IPS-18c (cell line): ENCODE data around the gene EPHB3.

Experiments used
- H3K4me3 ChIP-seq: 2 replicates; pipeline ENCODE4 v1.7.0; 2013; ENCODE audit warnings: low read depth, mild to moderate bottlenecking, low read length, moderate library complexity; ENCODE audit not compliant: insufficient read depth
- H3K9me3 ChIP-seq: one replicate; pipeline ENCODE4 v1.6.1; 2013; ENCODE audit warnings: mild to moderate bottlenecking, low read length, moderate library complexity; ENCODE audit not compliant: control insufficient read depth, insufficient read depth

Gene EPHB3

DNA sequence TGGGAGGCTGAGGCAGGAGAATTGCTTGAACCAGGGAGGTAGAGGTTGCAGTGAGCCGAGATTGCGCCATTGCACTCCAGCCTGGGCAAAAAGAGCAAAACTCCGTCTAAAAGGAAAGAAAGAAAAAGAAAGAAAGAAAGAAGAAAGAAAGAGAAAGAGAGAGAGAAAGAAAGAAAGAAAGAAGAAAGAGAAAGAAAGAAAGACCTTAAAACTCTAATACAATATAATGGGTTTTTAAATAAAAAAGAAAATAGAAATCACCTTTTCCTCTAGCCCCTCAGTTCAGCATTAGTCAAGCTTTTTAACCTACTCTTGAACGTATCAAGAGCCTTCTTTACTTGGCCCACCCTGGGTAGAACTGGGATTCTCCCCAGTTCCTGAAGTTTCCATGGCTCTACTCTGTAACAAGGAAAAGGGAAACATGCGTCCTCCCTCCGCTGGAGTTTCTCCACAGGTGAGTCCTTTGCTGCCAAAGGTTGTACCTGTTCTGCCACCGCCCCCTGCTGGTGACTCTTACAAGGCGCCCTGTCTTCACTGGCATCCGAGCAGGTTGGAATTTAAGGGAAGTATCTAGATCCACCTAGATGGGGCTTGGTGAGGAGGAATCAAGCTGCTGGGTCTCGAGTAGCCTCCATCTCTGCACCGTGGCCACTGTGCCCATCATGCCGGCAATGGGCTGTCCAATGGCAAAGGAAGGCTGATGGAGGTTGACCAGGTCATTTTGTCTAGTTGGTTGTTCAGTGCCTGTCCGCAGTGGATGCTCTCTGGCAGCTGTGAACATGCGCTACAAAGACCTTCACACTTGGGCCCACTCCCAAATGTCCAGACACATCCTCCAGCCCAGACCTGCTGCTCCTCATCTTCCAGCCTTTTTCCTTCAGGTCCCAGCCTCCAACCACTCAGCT is 20.6 kb upstream of the EPHB3 start:
- no peaks in the 10 kb centered on the region for H3K9me3 ChIP-seq
- no peak overlapping the region for H3K4me3 ChIP-seq

DNA sequence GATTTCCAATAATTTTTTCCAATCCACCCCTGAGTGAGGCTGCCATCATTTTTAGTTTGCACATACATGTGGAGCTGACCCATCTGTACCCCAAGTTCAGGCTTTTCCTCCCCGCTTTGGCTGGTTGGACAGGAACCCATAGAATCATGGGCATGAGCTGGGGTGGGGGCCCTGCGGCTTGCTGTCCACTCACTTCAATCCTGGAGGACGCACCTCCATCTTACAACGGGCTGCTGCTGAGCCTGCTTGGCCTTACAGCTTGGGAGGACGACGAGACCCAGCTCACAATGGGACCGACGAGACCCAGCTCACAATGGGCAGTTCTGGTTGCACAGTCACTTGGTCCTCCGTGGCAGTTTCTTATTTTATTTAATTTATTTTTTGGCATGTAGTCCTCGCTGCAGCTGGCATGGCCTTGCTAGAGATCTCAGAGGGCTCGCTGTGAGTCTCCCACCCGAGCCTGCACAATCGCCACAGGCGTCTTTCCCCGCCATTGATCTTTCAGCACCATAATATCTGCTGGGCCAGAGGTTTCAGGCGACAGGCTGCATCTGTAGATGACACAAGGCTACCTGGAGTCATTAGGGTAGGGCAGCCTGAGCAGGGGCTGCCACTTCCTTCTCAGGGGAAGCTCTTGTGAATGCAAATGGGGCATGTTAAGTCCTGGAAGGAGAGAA is 19.6 kb upstream of the EPHB3 start:
- Histone ChIP-seq H3K4me3 (no peak overlapping the region), H3K9me3 (no peaks in the 10 kb centered on the region)

DNA sequence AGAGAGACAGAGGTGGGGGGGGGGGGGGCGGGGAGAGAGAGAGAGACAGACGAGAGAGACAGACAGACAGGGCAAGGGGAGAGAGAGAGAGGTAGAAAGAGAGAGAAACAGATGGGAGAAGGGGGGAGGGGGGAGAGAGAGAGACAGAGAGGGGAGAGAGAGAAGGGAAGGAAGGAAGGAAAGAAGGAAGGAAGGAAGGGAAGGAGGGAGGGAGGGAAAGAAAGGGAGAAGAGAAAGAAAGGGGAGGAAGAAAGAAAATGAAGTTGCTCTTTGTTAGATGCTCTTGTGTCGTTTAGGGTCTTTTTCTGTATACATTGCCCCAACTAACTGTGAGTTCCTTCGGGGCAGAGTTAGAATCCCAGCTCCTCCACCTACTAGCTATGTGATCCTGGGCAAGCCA is 19.0 kb upstream of the EPHB3 start:
- Histone ChIP-seq H3K4me3 (no peak overlapping the region), H3K9me3 (no peaks in the 10 kb centered on the region)

DNA sequence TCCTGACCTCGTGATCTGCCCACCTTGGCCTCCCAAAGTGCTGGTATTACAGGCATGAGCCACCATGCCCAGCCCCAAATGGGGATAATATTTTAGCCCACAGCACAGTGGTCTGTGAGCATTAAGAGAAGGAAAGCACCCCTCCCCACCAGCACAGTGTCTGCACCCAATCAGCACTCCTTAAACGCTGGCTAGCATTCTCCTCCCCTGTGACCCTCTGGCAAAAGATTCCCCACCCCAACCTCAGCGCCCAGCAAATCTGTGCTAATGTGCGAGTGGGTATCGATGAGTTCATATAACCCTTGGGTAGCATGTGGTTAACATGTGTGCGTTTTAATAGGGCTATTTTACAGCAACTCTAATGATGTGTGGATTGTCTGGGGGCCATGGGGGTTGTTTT is 18.3 kb upstream of the EPHB3 start:
- Histone ChIP-seq H3K9me3 (no peaks in the 10 kb centered on the region), H3K4me3 (no peak overlapping the region)

DNA sequence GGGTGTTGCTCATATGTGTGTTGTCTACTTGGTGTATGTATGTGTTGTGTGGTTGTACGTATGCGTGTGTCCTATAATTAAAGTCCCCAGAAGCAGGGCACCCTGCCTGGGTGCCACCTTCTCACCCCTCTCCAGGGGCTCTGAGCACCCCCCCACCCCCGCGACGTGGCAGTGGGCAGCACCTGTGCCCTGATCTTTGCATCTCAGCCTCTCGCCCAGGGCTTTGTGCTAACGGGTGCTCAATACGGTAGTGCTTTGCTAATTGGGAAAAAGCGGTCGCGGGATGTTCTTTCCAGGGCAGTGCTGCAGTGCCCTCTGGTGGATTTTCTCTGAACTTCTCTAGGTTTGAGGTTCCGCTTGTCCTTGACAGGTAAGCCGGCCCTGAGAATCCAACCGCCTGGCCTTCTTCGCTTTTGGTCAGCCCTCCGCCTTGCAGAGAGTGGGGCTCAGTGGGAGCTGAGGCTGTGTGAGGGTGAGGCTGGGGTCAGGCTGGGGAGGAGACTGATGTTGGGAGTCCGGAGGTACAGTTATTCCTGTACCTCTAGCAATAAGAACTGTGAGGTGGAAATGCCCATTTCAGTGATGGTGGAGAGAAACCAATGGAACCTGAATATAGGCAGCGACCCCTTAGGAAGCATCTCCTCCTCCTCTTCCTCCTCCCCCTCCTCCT is 17.6 kb upstream of the EPHB3 start:
- no peak overlapping the region for H3K4me3 ChIP-seq

DNA sequence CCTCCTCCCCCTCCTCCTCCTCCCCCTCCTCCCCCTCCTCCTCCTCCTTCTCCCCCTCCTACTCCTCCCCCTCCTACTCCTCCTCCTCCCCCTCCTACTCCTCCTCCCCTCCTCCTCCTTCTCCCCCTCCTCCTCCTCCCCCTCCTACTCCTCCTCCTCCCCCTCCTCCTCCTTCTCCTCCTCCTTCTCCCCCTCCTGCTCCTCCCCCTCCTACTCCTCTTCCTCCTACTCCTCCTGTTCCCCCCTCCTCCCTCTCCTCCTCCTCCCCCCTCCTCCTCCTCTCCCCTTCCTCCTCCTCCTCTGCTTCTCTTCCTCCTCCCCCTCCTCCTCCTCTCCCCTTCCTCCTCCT is 17.1 kb upstream of the EPHB3 start:
- no peaks in the 10 kb centered on the region for H3K9me3 ChIP-seq
- no peak overlapping the region for H3K4me3 ChIP-seq

More for the DNA sequence above, 17.6 kb upstream of the EPHB3 start:
- no peaks in the 10 kb centered on the region for H3K9me3 ChIP-seq

DNA sequence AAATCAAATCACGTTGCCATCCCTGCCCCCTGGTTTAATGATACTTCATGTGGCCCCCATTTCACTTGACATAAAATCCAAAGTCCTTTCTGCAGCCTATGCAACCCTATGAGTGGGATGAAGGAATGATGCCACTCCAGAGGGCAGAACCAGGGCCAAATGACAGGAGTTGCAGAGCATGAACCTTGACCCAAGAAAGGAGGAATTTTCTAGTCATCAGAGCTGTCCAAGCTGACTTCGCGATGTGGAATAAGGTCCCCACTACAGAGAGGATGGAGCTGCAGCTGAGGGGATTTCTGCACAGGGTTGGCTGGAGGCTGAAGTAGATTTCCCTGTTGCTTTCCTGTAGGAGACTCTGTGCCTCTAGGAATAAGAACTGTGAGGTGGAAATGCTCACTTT is 15.8 kb upstream of the EPHB3 start:
- Histone ChIP-seq H3K4me3 (no peak overlapping the region), H3K9me3 (no peaks in the 10 kb centered on the region)

DNA sequence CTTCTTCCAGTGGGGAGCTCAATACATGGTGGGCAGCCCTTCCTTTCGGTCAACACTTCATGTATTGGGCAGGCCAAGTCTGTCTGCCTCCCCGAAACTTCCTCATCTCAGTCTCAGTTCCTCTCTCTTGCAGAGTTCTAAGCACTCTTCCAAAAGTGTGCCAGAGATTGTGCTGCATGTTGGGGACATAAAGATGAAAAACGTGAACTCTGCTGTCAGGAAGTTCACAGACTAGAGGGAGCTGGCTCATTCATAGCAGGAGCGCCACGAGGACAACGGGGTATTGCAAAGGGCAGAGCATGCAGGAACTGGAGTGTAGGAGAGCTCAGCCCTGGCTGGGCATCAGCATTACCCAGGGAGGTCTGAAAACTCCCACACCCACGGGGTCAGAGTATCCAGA is 15.3 kb upstream of the EPHB3 start:
- Histone ChIP-seq H3K4me3 (no peak overlapping the region), H3K9me3 (no peaks in the 10 kb centered on the region)

DNA sequence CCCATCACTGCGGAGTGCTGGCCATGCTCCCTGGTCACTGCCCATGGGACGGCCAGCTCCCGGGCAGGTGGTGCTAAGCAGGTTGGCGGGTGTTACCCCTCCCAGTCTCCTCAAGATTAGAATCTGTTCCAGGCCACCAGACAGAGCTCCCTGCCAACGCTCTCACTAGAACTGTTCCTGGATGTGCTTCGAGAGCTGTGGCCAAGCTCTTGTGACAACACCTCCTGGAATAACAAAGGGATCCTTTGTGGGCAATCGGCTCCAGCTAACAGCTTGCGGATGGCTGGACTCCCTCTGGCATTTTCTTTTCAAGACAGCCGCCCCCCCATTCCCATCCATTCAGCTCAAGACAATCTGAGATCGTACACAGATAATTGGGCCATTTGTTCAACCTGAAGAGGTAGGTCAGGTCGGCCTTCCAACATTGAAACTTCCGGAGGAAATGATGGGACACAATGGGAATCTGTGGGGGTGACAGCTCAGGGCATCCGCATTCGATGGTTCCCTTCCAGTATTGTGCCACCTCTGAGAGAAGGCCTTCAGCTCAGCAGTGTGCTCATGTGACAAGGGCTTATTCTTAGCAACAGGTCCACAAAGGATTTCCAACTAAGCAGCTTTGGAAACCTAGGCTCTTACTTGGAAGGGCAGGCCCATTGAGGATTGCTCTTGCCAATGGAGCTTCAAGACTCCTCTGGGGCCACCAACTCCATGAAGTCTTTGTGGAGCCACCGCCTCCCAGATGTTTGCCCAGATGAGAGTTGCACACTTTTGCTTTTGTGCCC is 11.6 kb upstream of the EPHB3 start:
- Histone ChIP-seq H3K9me3 (no peaks in the 10 kb centered on the region), H3K4me3 (no peak overlapping the region)

DNA sequence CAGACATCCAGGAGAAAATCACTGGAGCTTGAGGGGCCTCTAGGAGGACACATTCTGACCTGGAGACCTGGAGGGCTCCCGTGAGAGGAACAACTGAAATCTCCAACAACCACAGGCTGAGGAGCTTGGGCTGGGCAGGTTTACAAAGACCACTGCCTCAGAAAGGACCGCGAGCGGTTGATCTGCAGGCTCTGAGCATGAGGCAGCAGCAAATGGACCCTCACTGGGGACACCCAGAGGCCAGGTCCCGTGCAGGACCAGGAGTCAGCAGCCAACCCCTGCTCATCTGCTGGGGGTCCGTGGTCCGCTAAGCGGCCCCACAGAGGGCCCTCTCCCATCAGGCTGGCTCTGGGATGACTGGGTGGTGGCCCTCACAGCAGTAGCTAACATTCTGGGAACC is 10.5 kb upstream of the EPHB3 start:
- Histone ChIP-seq H3K9me3 (no peaks in the 10 kb centered on the region), H3K4me3 (no peak overlapping the region; the same call in 1 of the 2 replicates)

DNA sequence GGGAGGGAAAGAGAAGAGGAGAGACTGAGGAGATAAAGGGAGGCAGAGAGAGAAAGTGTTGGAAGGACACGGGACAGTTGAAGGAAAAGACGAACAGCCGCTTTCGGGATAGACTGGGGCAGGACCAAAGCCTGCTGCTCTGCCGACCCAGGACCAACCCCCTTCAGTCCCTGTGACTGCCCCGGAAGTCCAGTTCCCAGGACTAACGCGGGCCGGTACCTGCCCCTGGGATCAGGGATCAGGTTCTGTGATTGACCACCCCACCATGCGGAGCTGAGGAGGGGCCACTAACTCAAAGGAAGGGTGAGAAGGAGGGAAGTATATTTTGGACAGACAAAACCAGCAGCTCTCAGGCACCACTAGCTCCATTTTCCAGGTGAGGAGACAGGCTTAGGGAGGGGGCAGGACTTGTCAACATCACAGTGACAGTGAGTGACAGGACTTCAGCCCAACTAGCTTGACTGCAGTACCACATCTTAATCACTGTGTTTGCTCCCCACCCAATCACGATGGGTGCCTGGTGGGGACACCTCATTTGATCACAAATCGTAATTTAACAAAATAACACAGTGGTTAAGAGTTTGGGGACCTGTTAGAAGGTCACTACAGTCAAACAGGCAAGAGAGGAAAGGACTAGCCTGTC is 9.8 kb upstream of the EPHB3 start:
- H3K4me3 ChIP-seq: no peak overlapping the region
- no peaks in the 10 kb centered on the region for H3K9me3 ChIP-seq

DNA sequence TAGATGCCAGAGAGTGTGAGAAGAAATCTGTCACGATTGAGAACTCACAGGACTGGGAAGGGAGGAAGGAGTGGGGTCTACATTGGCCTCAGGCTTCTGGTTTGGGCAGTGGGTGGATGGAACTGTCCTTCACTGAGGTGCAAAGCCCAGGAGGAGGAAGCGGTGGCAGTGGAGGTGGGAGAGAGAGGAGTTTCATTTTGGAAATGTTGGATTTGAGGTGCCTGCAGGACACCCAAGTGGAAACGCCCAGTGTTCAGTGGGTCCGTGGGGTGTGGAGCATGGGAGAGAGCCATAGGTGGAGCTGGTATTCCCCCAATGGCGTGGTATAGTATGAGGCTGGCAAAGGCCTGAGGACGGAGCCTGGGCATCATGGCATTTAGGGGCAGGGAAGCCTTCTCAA is 9.3 kb upstream of the EPHB3 start:
- Histone ChIP-seq H3K4me3 (no peak overlapping the region), H3K9me3 (no peaks in the 10 kb centered on the region)

DNA sequence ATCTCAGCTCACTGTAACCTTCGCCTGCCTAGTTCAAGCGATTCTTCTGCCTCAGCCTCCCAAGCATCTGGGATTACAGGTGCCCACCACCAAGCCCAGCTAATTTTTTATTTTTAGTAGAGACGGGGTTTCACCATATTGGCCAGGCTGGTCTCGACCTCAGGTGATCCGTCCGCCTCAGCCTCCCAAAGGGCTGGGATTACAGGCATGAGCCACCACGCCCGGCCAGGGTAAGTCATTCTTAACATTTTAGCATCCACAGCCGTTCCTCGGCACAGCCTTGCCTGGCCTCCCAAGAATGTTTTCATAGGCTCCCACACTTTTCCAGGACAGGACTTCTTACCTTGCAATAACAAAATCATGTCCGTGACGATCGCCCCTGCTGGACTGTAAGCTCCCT is 8.7 kb upstream of the EPHB3 start:
- no peaks in the 10 kb centered on the region for H3K9me3 ChIP-seq
- H3K4me3 ChIP-seq: no peak overlapping the region

DNA sequence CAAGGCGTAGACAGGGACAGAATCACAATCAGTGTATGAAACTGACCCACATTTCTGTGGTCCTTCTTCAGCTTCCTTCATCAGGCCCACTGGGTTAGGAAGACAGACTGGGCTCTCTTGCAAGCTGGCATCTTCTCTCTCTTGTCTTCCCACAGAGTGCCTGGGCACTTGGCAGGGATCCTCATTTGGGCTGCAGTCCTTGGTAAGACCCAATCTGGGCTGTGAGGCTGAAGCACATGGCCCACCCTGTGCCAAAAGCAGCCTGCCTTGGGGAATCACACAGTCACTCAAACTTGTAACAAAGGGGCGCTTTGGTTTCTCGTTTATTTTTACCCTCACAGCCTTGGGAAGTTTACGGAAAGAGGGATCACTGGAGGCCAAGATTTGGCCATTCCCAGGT is 8.2 kb upstream of the EPHB3 start:
- Histone ChIP-seq H3K4me3 (no peak overlapping the region), H3K9me3 (no peaks in the 10 kb centered on the region)

DNA sequence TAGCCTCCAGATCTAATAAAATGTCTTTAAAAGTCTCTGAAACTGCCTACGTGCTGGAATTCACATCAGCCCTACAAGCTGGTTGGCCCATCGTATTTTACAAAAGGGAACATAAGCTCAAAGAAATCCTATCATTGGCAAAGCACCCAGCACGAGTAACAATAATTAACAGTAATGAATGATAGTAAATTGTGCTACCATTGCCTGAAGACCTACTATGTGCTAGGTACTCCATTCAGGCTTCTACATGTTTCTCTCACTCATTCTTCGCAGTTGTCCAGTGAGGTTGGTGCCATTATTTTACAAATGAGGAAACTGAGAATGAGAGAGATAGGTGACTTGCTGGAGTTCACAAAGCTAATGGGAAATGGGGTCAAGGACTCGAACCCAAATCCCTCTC is 7.1 kb upstream of the EPHB3 start:
- Histone ChIP-seq H3K4me3 (no peak overlapping the region), H3K9me3 (no peaks in the 10 kb centered on the region)

DNA sequence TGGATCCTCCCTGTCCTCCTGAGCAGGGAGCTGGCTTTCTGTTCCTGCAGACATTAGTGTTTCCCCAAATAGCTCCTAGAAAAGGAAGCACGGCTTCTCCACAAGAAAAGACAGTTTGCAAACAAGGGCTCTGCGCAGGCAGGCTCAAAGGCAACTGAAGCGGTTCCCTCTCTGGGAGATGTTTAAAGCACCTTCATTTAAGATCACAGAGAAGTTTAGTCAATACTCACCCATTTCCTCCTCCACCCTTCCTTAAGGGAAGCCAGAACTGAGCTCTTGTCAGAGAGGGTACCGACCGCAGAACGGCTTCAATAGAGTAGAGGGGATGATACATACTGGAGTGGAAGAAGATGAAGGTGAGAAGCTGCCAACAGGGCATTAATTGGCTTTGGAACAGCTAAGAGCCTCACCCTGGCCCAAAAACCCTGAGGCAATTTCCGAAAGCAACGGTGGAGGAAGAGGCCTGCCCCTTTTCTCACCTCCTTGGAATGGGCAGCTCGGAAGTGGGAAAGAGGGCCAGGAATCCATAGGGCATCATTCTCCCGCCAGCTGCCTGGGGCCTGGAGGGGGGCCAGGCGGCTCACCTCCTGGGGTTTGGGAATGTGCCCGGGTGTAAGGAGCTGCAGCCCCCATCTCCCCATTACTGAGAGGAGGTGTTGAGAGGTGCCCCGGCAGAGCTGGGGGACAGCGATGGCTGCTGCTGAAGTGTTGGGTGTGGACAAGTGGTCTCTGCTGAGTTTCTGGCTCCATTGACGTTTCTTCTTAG is 4.8 kb upstream of the EPHB3 start:
- Histone ChIP-seq H3K9me3 (no peaks in the 10 kb centered on the region), H3K4me3 (no peak overlapping the region)
